A549 (cell line): ENCODE measurements around the gene MAN2A2. TPM values are rescaled to one million over a fixed set of nuclear protein-coding genes. Genes with fewer than 3 reads are reported as not detected.

ENCODE experiments used
- ATAC-seq, 2 experiments: fragments of 200-7000 bp in 1 of 2; fragments of >200 bp in 1 of 2; cut with Nextera tagmentation in 1 of 2; cut with Tn5 transposase in 1 of 2; 3 replicates each; pipeline versions ENCODE4 v1.8.0 to v1.9.1; 2018 to 2020; ENCODE audit warnings: mild to moderate bottlenecking in 1 of 2, moderate library complexity in 1 of 2
- CTCF ChIA-PET: fragments of 300-600 bp; sonication (Branson Sonifier 250); formaldehyde crosslinking; extraction: SDS; loops from one replicate; lab custom pipeline; 2021; ENCODE audit warnings: antibody characterized with exemption, inconsistent platforms; lab: Yijun Ruan, JAX
- POLR2A ChIA-PET: fragments of 350-600 bp; formaldehyde crosslinking; extraction: SDS; loops from one replicate; lab custom pipeline; 2021; ENCODE audit warnings: antibody characterized with exemption, inconsistent platforms; lab: Yijun Ruan, JAX
- DNase-seq, 2 experiments: peaks; one replicate each; pipeline versions ENCODE4 v3.0.0 to v3.0.0-alpha.2; 2011 to 2016; ENCODE audit warnings: low read depth in 1 of 2, low spot score in 1 of 2
- FAIRE-seq: peaks from 2 replicates; lab custom pipeline; 2011; peaks lifted over from hg19 to GRCh38; lab: Jason Lieb, UNC
- H3K27ac ChIP-seq, 2 experiments: fragments of >200 bp; sonication (Bioruptor Twin); formaldehyde crosslinking; 3 replicates each; pipeline ENCODE4 v1.5.1; 2016 to 2017
- H3K4me1 ChIP-seq: fragments of >200 bp; sonication (Bioruptor Twin); formaldehyde crosslinking; 3 replicates; pipeline ENCODE4 v1.6.1; 2016
- H3K4me2 ChIP-seq: fragments of >200 bp; sonication (Bioruptor Twin); formaldehyde crosslinking; 3 replicates; pipeline ENCODE4 v1.6.1; 2016
- H3K4me3 ChIP-seq: fragments of >200 bp; sonication (Bioruptor Twin); formaldehyde crosslinking; 3 replicates; pipeline ENCODE4 v1.5.1; 2016
- H3K9me3 ChIP-seq: fragments of >200 bp; sonication (Bioruptor Twin); formaldehyde crosslinking; 3 replicates; pipeline ENCODE4 v1.6.1; 2016
- CEBPB ChIP-seq, 2 experiments: fragments of >200 bp in 1 of 2; sonication (Bioruptor Twin) in 1 of 2; formaldehyde crosslinking in 1 of 2; IDR thresholded peaks; 2 replicates each; pipeline ENCODE4 v1.6.1; 2012 to 2016
- CHD2 ChIP-seq: fragments of 150-350 bp; IDR thresholded peaks from 2 replicates; pipeline ENCODE4 v1.6.1; 2014; ENCODE audit warnings: low read length; ENCODE audit not compliant: partially characterized antibody
- EHF ChIP-seq: fragments of 250-450 bp; sonication (Bioruptor Pico); IDR thresholded peaks from 2 replicates; pipeline ENCODE4 v1.5.0; 2020; ENCODE audit warnings: mild to moderate bottlenecking
- EHMT2 ChIP-seq: fragments of 200-600 bp; sonication (generic); IDR thresholded peaks from 2 replicates; pipeline ENCODE4 v1.6.1; 2016; ENCODE audit warnings: antibody characterized with exemption, low read depth, mild to moderate bottlenecking, moderate library complexity
- ESRRA ChIP-seq: fragments of 150-350 bp; IDR thresholded peaks from 2 replicates; pipeline ENCODE4 v1.6.1; 2014; ENCODE audit warnings: mild to moderate bottlenecking, low read length, borderline replicate concordance
- FOXS1 ChIP-seq: fragments of 250-450 bp; sonication (Bioruptor Pico); IDR thresholded peaks from 2 replicates; pipeline ENCODE4 v1.5.0; 2020; ENCODE audit warnings: mild to moderate bottlenecking, moderate library complexity
- GATA3 ChIP-seq: IDR thresholded peaks from 2 replicates; pipeline ENCODE4 v1.6.1; 2012; ENCODE audit warnings: borderline replicate concordance
- HDAC2 ChIP-seq: fragments of 200-600 bp; sonication (generic); IDR thresholded peaks from 2 replicates; pipeline ENCODE4 v1.6.1; 2016
- HOXB13 ChIP-seq: fragments of 250-450 bp; sonication (Bioruptor Pico); IDR thresholded peaks from 2 replicates; pipeline ENCODE4 v1.5.0; 2020; ENCODE audit warnings: low read depth, mild to moderate bottlenecking, moderate library complexity
- HOXB5 ChIP-seq: fragments of 250-450 bp; sonication (Bioruptor Pico); IDR thresholded peaks from 2 replicates; pipeline ENCODE4 v1.5.0; 2020; ENCODE audit warnings: mild to moderate bottlenecking, moderate library complexity
- JUN ChIP-seq, 2 experiments: fragments of >200 bp; sonication (Bioruptor Twin); formaldehyde crosslinking; IDR thresholded peaks; 2 replicates in 1 of 2; 3 replicates in 1 of 2; pipeline ENCODE4 v1.6.1; 2016 to 2017
- JUNB ChIP-seq: fragments of >200 bp; sonication (Bioruptor Twin); formaldehyde crosslinking; IDR thresholded peaks from 2 replicates; pipeline ENCODE4 v1.6.1; 2016
- MAZ ChIP-seq: fragments of 150-350 bp; IDR thresholded peaks from 2 replicates; pipeline ENCODE4 v1.6.1; 2014; ENCODE audit warnings: antibody characterized with exemption, low read depth, low read length, borderline replicate concordance
- NFE2L2 ChIP-seq: fragments of 150-350 bp; conservative IDR thresholded peaks from 2 replicates; pipeline ENCODE4 v1.6.1; 2014; ENCODE audit warnings: low read length
- NR3C1 ChIP-seq: fragments of >200 bp; sonication (Bioruptor Twin); formaldehyde crosslinking; IDR thresholded peaks from 3 replicates; pipeline ENCODE4 v1.6.1; 2017
- POLR2A ChIP-seq: IDR thresholded peaks from 2 replicates; pipeline ENCODE4 v1.6.1; 2012; ENCODE audit warnings: mild to moderate bottlenecking, low read length
- POLR2AphosphoS2 ChIP-seq: conservative IDR thresholded peaks from 2 replicates; pipeline ENCODE4 v1.6.1; 2012; ENCODE audit warnings: low read length, improper control_type of control experiment, inconsistent platforms
- RAD21 ChIP-seq, 2 experiments: fragments of >200 bp in 1 of 2; sonication (Bioruptor Twin) in 1 of 2; formaldehyde crosslinking in 1 of 2; IDR thresholded peaks in 1 of 2; conservative IDR thresholded peaks in 1 of 2; 2 replicates in 1 of 2; 3 replicates in 1 of 2; pipeline ENCODE4 v1.6.1; 2012 to 2018; ENCODE audit warnings: inconsistent platforms in 1 of 2
- RARB ChIP-seq: fragments of 250-450 bp; sonication (Bioruptor Pico); IDR thresholded peaks from 2 replicates; pipeline ENCODE4 v1.8.0; 2021; ENCODE audit warnings: mild to moderate bottlenecking, moderate library complexity
- RFX5 ChIP-seq: fragments of 450-650 bp; IDR thresholded peaks from 2 replicates; pipeline ENCODE4 v1.7.1; 2014; ENCODE audit warnings: antibody characterized with exemption, mild to moderate bottlenecking, moderate library complexity
- SMC3 ChIP-seq: fragments of >200 bp; sonication (Bioruptor Twin); formaldehyde crosslinking; IDR thresholded peaks from 3 replicates; pipeline ENCODE4 v1.6.1; 2018; ENCODE audit warnings: inconsistent platforms
- SREBF2 ChIP-seq: fragments of 450-650 bp; IDR thresholded peaks from 2 replicates; pipeline ENCODE4 v1.6.1; 2014; ENCODE audit warnings: mild to moderate bottlenecking, moderate library complexity
- TP53 ChIP-seq: fragments of 250-450 bp; sonication (Bioruptor Pico); IDR thresholded peaks from 2 replicates; pipeline ENCODE4 v1.5.0; 2021; ENCODE audit warnings: mild to moderate bottlenecking, moderate library complexity
- ZC3H11A ChIP-seq: fragments of 450-650 bp; IDR thresholded peaks from 2 replicates; pipeline ENCODE4 v1.6.1; 2014; ENCODE audit warnings: antibody characterized with exemption, mild to moderate bottlenecking
- ZFP36 ChIP-seq: fragments of 450-650 bp; IDR thresholded peaks from 2 replicates; pipeline ENCODE4 v1.6.1; 2014; ENCODE audit warnings: borderline replicate concordance; ENCODE audit not compliant: partially characterized antibody
- WGBS: methylation state at CpG from one replicate; pipeline ENCODE4 v1.1.6; 2017; ENCODE audit errors: missing lambda C conversion rate; 5-methylcytosine and 5-hydroxymethylcytosine counted together
- polyA plus RNA-seq, 4 experiments: library from polyadenylated mRNA; depleted of rRNA in 3 of 4; stranded (reverse); fragments of >200 nt; fragmentation: RNase III in 1 of 4; extraction: RNeasy Plus Mini Kit Qiagen cat#74134 plus additional on column Dnase treatment in 1 of 4; gene quantifications; 2 replicates in 3 of 4; 3 replicates in 1 of 4; pipeline ENCODE4 v1.2.3, GENCODE V29; 2011 to 2017
- TF ChIP-seq, protein P1 (sequence below): fragments of >200 bp; sonication (Bioruptor Twin); formaldehyde crosslinking; IDR thresholded peaks from 2 replicates; pipeline ENCODE4 v1.6.1; 2016
- TF ChIP-seq, protein P2 (sequence below): IDR thresholded peaks from 2 replicates; pipeline ENCODE4 v1.6.1; 2012
- TF ChIP-seq, protein P3 (sequence below): IDR thresholded peaks from 2 replicates; pipeline ENCODE4 v1.6.1; 2012; ENCODE audit warnings: low read depth, borderline replicate concordance
- TF ChIP-seq, protein P4 (sequence below): fragments of 250-450 bp; sonication (Bioruptor Pico); IDR thresholded peaks from 2 replicates; pipeline ENCODE4 v1.5.0; 2020; ENCODE audit warnings: low read depth, mild to moderate bottlenecking, moderate library complexity
- TF ChIP-seq, protein P5 (sequence below): fragments of 450-650 bp; IDR thresholded peaks from 2 replicates; pipeline ENCODE4 v1.6.1; 2014; ENCODE audit warnings: antibody characterized with exemption
- TF ChIP-seq, protein P6 (sequence below): fragments of 200-600 bp; sonication (generic); IDR thresholded peaks from 2 replicates; pipeline ENCODE4 v1.6.1; 2016; ENCODE audit warnings: antibody characterized with exemption, mild to moderate bottlenecking, moderate library complexity

Gene MAN2A2
- polyA plus RNA-seq, 2 of the 4 experiments (the other 2 are of a cell fraction) = 22.0 to 32.6 TPM

GRCh38 chr15:90911906-90912769 is 9.0 kb downstream of the MAN2A2 start:
- FAIRE-seq (no peak), DNase-seq (no peak), ATAC-seq (no peak; a peak in 1 of 6 replicates)
- TF ChIP-seq HOXB5 (CRISPR knock-in tag) = no peak
- TF ChIP-seq RAD21 (conservative IDR thresholded peaks at IDR 0.05 in 1 of 2, IDR thresholded peaks at IDR 0.05 in 1 of 2) = no peak
- TF ChIP-seq, protein P1, sequence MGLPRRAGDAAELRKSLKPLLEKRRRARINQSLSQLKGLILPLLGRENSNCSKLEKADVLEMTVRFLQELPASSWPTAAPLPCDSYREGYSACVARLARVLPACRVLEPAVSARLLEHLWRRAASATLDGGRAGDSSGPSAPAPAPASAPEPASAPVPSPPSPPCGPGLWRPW = no peak
- TF ChIP-seq POLR2AphosphoS2 = no peak
- TF ChIP-seq, protein P2, sequence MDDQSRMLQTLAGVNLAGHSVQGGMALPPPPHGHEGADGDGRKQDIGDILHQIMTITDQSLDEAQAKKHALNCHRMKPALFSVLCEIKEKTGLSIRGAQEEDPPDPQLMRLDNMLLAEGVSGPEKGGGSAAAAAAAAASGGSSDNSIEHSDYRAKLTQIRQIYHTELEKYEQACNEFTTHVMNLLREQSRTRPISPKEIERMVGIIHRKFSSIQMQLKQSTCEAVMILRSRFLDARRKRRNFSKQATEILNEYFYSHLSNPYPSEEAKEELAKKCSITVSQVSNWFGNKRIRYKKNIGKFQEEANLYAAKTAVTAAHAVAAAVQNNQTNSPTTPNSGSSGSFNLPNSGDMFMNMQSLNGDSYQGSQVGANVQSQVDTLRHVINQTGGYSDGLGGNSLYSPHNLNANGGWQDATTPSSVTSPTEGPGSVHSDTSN = no peak
- no peak for TF ChIP-seq HOXB13
- TF ChIP-seq SMC3 = no peak
- TF ChIP-seq POLR2A = no peak
- TF ChIP-seq HDAC2 = no peak
- TF ChIP-seq EHF (CRISPR knock-in tag) = no peak
- TF ChIP-seq CHD2 = no peak
- no peak for TF ChIP-seq RARB (CRISPR knock-in tag)
- TF ChIP-seq, protein P3, sequence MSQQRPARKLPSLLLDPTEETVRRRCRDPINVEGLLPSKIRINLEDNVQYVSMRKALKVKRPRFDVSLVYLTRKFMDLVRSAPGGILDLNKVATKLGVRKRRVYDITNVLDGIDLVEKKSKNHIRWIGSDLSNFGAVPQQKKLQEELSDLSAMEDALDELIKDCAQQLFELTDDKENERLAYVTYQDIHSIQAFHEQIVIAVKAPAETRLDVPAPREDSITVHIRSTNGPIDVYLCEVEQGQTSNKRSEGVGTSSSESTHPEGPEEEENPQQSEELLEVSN = no peak
- no peak for TF ChIP-seq NR3C1
- TF ChIP-seq RFX5 = no peak
- no peak for TF ChIP-seq ZC3H11A
- no peak for TF ChIP-seq JUNB
- no peak for TF ChIP-seq ESRRA
- no peak for TF ChIP-seq CEBPB (IDR thresholded peaks at IDR 0.05)
- no peak for TF ChIP-seq SREBF2
- Histone ChIP-seq H3K4me1 (no peaks in the 10 kb centered on the region), H3K4me2 (no peak overlapping the region), H3K9me3 (no peaks in the 10 kb centered on the region), H3K4me3 (no peak overlapping the region), H3K27ac (no peak overlapping the region)
- POLR2A ChIA-PET = no interaction called here
- WGBS = 90% methylated on average over 28 of the region's 30 CpGs
- CTCF ChIA-PET = interaction anchor here (3.4 to 9.2 kb wide), 4 partner anchors 9 to 26 kb away, joined by 24 to 83 read pairs (median 34); partner anchors contain the start of genes HDDC3, MAN2A2 and UNC45A

DNA sequence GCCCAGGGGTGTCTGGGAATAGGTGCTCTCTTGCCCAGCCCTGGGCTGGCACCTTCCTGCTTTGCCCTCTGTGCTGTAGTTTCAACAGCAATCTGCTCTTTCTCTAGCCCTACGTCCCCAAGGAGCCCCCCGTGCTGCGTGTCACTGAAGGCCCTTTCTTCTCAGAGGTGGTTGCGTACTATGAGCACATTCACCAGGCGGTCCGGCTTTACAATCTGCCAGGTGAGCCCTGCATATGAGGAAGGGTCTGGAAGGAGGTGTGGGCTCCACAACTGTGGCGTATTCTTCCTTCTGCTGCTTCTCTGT is 9.6 kb downstream of the MAN2A2 start:
- ChIA-PET CTCF (interaction anchor here (1.2 to 9.2 kb wide), 4 partner anchors 10 to 44 kb away, joined by 4 to 83 read pairs (median 28); partner anchors contain the start of genes HDDC3 and MAN2A2), POLR2A (no interaction called here)
- ATAC-seq = no peak
- no peak overlapping the region for H3K27ac ChIP-seq
- H3K4me2 ChIP-seq = no peak overlapping the region
- H3K4me3 ChIP-seq = no peak overlapping the region
- H3K4me1 ChIP-seq = no peaks in the 10 kb centered on the region
- H3K9me3 ChIP-seq = no peaks in the 10 kb centered on the region
- WGBS = 94% methylated on average over 7 of the region's 7 CpGs
- DNase-seq = no peak
- FAIRE-seq = no peak
- TF ChIP-seq NFE2L2 = no peak
- no peak for TF ChIP-seq TP53
- TF ChIP-seq, protein P4, sequence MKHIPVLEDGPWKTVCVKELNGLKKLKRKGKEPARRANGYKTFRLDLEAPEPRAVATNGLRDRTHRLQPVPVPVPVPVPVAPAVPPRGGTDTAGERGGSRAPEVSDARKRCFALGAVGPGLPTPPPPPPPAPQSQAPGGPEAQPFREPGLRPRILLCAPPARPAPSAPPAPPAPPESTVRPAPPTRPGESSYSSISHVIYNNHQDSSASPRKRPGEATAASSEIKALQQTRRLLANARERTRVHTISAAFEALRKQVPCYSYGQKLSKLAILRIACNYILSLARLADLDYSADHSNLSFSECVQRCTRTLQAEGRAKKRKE (CRISPR knock-in tag) = no peak
- TF ChIP-seq NR3C1 = no peak
- TF ChIP-seq GATA3 = no peak
- no peak for TF ChIP-seq JUN (IDR thresholded peaks at IDR 0.05)
- no peak for TF ChIP-seq EHMT2
- no peak for TF ChIP-seq FOXS1 (CRISPR knock-in tag)
- TF ChIP-seq, protein P5, sequence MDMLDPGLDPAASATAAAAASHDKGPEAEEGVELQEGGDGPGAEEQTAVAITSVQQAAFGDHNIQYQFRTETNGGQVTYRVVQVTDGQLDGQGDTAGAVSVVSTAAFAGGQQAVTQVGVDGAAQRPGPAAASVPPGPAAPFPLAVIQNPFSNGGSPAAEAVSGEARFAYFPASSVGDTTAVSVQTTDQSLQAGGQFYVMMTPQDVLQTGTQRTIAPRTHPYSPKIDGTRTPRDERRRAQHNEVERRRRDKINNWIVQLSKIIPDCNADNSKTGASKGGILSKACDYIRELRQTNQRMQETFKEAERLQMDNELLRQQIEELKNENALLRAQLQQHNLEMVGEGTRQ = no peak
- no peak for TF ChIP-seq ZFP36
- TF ChIP-seq, protein P6, sequence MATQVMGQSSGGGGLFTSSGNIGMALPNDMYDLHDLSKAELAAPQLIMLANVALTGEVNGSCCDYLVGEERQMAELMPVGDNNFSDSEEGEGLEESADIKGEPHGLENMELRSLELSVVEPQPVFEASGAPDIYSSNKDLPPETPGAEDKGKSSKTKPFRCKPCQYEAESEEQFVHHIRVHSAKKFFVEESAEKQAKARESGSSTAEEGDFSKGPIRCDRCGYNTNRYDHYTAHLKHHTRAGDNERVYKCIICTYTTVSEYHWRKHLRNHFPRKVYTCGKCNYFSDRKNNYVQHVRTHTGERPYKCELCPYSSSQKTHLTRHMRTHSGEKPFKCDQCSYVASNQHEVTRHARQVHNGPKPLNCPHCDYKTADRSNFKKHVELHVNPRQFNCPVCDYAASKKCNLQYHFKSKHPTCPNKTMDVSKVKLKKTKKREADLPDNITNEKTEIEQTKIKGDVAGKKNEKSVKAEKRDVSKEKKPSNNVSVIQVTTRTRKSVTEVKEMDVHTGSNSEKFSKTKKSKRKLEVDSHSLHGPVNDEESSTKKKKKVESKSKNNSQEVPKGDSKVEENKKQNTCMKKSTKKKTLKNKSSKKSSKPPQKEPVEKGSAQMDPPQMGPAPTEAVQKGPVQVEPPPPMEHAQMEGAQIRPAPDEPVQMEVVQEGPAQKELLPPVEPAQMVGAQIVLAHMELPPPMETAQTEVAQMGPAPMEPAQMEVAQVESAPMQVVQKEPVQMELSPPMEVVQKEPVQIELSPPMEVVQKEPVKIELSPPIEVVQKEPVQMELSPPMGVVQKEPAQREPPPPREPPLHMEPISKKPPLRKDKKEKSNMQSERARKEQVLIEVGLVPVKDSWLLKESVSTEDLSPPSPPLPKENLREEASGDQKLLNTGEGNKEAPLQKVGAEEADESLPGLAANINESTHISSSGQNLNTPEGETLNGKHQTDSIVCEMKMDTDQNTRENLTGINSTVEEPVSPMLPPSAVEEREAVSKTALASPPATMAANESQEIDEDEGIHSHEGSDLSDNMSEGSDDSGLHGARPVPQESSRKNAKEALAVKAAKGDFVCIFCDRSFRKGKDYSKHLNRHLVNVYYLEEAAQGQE = no peak
- TF ChIP-seq, protein P3 = no peak
- no peak for TF ChIP-seq MAZ
- TF ChIP-seq HOXB13 = no peak
- no peak for TF ChIP-seq EHF (CRISPR knock-in tag)
- no peak for TF ChIP-seq JUNB
